ENCODE results near the gene APBB3. TPM values are rescaled to one million over a fixed set of nuclear protein-coding genes. Genes with fewer than 3 reads are reported as not detected.

Gene APBB3
- total RNA-seq, 1 experiment from 2014 or later = 5.0 TPM

DNA sequence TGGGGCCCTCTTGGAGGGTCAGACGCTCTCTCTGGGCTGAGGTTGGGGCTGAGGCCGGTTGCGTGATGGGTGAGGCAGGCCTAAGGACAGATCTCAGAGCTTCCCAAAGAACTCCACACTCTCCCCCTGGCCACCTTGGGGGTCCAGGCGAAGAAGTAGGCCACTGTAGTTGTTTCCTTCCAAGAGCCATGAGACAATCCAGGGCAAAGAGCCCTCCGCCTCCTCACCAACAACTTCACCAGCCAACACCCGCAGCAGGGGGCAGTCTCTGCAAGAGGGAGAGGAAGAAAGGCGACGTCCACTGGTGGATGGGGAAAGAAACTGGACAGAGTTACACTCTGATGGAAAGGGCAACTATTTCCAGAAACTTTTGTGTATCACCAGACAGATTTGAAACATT is 10.9 kb upstream of the APBB3 start:
- peak; percentile 49 for DNase-seq (ENCODE audit: low read depth)

DNA sequence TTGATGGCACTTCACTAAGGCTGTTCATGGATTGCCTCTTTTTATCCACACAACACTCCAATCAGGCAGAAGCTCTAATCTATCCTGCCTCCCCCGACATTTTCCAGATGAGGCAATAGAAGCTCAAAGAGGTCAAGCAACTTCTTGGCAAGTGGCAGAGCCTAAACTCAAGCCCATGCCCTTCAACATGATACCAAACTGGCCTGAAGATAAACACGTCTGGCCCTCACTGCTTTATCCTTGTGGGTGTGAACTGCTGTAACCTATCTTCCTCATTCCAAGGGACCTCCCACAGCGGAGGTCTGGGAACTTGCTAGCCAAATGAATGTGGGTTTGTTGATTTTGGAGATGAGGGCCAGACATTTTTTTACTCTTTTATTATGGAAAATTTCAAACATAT is 9.8 kb upstream of the APBB3 start:
- no peak for DNase-seq (ENCODE audit: low read depth)

DNA sequence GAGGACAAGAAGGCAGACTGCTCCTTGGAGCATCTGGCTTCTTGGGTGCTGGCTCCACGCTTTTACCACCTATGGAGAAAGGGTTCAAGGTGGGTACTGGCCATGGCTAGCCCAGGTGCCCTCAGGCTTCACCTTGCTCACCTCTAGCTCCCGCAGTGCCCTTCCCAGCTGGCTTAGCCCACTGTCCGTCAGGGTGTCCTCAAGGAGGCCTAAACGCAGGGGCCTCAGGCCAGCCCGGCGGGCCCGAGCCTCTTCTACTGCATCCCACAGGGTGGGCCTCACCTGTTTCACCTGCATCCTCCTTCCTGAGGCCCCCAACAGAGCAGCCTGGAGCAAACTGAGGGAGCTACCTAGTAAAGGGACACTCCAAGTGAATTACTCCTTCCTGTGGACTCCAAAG is 9.3 kb upstream of the APBB3 start:
- no peak for DNase-seq (ENCODE audit: low read depth)

DNA sequence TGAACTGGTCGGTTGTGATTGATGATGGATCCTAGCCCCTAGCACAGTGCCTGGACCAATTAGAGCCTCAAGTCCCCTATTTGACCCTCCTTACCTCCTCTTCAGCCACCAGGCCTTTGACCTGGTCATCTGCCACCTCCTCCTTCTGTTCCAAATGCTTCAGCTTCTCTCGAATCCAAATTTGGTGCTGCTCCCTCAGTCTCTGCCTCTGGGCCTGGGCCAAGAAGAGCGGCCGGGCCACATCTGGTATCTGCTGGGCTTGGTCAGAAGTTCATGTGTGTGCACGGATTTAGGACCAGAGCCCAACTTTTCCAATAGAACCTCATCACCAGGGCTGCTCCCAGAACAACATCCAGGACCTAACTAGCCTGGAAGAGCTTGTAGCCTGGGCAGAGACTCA is 6.7 kb upstream of the APBB3 start:
- DNase-seq (ENCODE audit: low read depth) = no peak

DNA sequence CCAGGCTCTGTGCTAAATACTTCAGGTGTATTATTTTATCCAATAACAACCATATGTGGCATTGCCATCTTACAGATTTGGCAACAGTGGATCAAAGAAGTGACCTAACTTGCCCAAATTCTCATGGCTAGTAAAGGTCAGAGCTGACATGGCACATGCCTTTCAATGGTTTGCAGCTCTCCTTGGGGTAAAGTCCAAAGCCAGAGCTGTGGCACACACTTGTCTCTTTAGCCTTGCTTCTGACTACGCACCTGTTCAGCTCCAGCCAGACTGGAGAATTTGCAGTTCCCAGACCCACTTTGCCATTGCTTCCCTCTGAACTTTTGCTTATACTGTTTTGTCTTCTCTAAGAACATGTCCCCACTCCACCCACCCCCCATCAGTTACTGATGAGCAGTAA is 6.1 kb upstream of the APBB3 start:
- no peak for DNase-seq (ENCODE audit: low read depth)

DNA sequence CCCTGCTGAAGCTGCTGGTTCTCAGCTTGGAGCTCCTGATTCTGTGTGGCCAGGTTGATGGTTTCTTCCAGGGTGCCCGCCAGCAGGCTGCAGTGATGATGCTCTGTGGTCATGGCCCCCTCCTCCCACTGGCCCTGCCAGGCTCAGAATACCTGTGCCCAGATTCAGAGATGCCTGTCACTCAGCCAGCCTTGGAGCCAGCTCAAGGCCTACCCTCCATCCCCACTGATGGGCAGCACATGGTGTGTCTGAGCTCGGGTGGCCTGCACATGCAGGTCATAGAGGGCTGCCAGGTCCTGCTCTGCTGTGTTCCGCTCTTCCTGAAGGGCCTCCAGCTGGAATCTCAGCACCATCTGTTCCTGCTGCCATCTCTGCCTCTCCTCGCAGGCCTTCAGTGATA is 5.7 kb upstream of the APBB3 start:
- DNase-seq (ENCODE audit: low read depth) = no peak

DNA sequence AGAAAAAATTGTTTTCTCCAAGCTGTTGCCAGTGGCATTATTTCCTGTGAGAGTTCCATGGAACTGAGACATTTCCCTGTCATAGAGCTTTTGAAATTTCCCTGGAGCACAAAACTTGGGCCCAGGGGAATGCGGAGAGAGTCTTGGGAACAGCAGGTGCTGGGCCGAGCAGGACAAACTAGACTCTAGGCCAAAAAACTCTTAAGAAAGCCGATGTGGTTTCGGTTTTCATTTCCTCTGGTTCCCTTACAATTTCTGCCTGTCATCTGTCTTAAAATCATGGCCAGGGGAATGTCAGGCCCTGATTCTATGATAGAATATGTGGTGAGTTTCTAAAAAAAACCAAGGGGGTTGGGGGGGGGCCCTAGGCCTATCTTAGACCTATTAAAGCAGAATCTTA is 4.8 kb upstream of the APBB3 start:
- DNase-seq (ENCODE audit: low read depth) = no peak

DNA sequence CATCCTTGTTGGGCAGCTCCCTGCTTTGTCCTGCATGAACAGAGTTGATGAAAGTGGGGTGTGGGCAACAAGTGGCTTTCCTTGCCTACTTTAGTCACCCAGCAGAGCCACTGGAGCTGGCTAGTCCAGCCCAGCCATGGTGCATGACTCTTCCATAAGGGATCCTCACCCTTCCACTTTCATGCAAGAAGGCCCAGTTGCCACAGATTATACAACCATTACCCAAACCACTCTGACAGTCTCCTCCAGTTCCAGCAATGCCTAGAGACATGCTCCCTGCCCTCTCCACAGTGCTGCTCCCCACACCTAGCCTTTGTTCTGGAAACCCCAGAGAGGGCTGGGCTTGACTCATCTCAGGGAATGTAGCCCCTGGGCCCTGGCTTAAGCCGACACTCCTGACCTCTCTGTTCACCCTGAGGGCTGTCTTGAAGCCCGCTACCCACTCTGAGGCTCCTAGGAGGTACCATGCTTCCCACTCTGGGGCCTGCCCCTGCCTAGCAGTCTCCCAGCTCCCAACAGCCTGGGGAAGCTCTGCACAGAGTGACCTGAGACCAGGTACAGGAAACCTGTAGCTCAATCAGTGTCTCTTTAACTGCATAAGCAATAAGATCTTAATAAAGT is 4.2 kb upstream of the APBB3 start:
- DNase-seq (ENCODE audit: low read depth) = no peak

DNA sequence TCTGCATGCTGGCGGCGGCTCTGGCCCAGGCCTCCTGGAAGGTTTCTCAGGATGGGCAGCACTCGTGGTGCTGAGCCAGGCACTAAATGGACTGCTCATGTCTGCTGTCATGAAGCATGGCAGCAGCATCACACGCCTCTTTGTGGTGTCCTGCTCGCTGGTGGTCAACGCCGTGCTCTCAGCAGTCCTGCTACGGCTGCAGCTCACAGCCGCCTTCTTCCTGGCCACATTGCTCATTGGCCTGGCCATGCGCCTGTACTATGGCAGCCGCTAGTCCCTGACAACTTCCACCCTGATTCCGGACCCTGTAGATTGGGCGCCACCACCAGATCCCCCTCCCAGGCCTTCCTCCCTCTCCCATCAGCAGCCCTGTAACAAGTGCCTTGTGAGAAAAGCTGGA is 3.5 kb upstream of the APBB3 start:
- no peak for DNase-seq (ENCODE audit: low read depth)

DNA sequence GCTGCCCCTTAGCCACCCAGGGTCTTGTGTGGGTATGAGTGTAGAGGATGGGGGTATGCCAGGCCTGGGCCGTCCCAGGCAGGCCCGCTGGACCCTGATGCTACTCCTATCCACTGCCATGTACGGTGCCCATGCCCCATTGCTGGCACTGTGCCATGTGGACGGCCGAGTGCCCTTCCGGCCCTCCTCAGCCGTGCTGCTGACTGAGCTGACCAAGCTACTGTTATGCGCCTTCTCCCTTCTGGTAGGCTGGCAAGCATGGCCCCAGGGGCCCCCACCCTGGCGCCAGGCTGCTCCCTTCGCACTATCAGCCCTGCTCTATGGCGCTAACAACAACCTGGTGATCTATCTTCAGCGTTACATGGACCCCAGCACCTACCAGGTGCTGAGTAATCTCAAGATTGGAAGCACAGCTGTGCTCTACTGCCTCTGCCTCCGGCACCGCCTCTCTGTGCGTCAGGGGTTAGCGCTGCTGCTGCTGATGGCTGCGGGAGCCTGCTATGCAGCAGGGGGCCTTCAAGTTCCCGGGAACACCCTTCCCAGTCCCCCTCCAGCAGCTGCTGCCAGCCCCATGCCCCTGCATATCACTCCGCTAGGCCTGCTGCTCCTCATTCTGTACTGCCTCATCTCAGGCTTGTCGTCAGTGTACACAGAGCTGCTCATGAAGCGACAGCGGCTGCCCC is 2.9 kb upstream of the APBB3 start:
- DNase-seq (ENCODE audit: low read depth) = no peak

DNA sequence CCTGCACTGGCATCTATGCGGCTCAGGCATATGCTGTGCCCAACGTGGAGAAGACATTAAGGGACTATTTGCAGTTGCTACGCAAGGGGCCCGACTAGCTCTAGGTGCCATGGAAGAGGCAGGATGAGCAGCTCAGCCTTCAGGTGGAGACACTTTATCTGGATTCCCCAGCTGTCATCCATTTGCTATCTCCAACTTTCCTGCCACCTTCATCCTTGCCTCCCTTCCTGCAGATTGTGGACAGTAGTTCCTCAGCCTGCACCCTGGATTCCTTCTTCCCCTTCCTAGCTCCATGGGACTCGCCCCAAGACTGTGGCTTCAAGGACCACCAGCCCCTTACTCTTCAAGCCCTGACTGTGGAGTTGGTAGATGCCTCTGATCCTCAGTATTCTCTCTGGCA is 2.3 kb upstream of the APBB3 start:
- no peak for DNase-seq (ENCODE audit: low read depth)

DNA sequence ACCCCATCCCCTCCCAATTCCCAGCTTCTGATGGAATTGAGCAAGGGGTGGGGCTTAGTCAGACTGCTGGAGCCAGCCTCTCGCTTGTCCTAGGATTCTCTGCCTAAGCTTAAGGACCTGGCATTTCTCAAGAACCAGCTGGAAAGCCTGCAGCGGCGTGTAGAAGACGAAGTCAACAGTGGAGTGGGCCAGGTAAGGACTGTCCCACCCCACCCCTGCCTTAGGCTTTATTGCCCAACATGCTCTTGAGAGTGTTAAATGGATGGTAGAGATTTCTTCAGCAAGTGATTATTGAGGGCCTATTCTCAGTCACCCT is 1.3 kb upstream of the APBB3 start:
- no peak for DNase-seq (ENCODE audit: low read depth)

DNA sequence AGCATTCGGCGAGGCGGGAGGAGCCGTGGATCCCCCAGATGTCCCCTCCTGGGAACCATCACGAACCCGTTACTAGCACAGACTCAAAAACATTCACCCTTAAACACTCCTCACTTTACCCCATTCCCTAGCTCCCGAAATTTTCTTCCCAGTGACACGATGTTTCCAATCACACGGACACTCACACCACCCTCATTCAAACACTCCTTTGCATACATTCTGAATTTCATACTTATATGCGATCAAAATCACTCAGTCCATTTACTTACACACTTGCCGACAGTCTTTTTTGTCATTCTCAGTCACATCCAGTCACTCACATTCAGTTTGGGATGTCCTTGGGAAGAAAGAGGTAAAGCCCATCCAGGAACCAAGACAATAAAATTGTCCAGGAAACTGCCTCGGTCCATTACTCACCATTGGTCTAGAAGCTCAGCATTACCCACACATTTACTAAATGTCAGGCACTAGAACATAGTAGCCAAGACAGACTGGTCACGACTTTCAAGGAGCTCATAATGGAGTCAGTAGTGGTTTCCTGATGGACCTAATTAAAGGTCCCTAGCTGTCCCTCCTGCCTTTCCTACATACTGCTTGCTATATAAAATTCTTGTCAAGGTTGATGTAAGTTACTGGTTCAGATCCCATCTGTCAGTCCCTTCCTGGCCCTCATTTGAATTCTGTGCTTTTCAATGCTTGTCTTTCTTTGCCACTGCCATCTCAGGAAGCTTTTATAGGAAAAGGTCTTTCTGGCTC is 804 bp upstream of the APBB3 start:
- DNase-seq (ENCODE audit: low read depth) = no peak

DNA sequence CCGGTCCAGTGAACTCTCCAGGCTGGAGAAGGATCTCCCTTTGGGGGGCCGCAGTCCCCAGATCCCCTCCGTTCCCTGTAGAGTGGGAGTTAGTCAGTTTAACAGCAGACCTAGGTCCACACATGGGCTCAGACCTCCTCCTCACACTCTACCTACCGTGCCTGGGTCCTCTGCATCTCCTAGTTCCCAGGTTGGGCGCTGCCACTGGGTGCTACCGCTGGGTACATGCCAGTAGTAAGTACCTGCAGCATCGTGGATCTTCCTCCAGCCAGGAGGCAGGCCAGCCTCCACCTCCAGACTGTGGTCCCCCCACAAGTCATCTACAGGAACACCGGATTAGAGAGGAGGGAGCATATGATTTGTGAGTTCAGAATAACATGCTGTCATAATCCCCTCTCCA is 802 bp downstream of the APBB3 start:
- DNase-seq (ENCODE audit: low read depth) = no peak

DNA sequence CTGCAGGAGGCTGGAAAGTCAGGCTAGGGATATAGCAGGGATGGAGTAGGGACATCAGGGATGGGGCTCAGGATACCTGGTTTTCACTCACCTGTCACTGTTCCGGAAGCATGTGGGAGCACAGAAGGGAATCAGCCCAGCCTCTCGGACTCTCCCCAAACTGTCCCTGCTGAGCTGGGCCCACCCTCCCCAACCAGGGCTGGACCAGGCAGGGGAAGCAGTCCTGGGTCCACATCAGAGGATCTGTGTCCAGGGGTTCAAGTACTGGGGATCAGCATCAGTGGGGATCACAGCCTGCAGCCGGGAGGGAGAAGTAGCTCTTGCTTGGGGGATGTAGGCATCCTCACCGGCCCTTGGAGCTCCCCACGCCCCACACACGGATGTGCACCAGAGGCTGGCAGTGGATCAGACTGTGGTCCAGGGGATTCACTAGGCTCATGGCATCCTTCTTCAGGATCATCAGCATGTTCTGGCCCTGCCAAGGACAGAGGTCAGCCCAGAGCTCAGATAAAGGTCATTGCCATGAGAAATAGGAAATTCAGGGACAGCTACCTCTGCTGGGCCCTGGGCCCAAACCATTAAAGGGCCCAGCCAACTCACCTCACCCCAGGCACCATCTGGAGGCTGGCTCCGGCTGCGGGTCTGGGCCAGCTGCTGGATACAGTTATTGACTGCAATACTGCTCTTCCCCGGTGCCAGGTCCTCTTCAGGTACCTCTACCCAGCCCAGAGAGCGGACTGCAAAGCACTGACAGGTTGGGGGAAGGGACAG is 2.5 kb downstream of the APBB3 start:
- no peak for DNase-seq (ENCODE audit: low read depth)

DNA sequence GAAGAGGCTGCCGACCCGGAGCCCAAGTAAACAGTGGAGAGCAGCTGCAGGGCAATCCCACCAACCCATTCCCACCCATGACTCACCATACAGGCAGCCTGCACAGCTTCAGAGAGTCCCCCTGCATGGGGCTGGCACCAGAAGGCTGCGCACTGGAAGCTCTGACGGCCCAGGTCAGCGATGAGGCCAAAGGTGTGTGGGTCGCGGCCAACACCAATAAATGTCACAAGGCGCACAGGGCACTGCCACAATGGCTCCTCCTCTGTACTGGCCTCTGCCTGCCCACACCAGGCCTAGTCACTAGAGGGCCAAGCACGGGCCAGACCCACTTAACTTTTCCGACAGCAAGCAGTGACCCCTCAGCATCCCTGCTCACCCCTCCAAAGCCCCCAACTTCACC is 4.2 kb downstream of the APBB3 start:
- DNase-seq (ENCODE audit: low read depth) = no peak

DNA sequence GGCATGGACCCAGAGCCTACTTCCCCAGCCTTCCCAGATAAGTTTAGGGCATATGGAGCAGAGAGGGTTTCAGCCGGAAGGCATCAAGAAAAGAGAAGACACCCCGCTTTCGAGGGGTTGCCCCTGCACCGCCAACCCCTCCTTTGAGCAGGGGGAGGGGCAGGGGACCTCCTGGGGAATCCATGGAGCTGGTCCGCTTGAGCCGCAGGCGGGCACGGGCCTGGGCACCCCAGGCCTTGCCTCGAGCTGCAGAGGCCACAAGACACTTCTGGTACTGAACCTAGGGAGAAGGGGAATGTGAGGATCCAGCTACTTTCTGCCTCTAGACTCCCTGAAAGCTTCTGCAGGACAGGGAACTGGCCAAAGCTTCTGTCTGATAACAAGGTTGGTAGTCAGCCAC is 5.9 kb downstream of the APBB3 start:
- DNase-seq (ENCODE audit: low read depth) = no peak

DNA sequence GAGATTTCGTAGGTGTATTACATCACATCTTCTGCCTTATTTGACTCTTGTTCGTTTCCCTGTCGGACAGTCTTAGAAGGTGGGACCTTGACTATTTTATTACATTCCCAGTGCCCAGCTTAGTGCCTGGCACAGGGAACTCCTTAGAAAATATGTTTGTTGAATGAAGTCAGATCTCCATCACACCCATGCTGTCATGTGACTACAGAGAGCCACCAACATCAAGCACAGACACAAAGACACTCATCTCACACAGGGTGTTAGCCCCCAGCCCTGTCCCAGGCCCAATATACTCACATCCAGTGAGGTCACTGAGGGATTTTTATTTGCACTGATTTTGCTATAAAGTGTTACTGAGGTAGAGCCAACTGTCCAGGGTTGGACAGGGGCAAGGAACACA is 6.4 kb downstream of the APBB3 start:
- no peak for DNase-seq (ENCODE audit: low read depth)

DNA sequence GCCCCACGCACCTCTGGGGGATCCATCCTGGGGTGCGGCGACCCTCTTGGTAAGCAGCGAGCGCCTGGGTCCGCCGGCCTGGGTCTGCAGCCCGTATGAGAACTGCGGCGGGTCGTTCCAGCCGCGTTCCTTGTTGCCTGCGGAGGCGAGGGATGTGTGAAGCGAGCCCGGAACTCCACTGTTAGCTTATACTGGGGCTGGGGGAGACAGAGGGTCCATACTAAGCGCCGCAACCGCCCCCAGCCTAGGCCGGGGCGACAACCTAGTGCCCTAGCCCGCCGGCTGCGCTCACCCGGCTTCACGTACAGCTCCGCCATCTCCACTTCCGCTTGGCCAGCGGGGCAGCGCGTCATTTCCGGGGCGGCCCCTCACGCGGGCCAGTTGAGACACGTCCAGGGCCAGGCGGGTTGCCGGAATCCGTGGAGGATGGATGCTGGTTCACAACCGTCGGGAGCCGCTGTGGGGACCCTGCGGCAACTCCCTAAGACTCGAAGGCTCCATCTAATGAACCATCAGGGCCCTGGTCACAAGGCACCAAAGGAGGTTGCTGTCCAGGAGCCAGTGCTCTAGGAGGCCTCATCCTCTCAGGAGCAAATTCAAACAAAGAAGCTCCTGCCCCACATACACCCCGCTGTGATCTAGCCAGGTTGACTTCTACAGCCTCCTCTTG is 7.1 kb downstream of the APBB3 start, which contains the start of gene SRA1:
TSS of gene SRA1 (minus strand) at position 338 of the 670 bp plus-strand sequence. CDS start at position 317, 21 bp downstream.
- DNase-seq (ENCODE audit: low read depth) = peak; percentile 85

DNA sequence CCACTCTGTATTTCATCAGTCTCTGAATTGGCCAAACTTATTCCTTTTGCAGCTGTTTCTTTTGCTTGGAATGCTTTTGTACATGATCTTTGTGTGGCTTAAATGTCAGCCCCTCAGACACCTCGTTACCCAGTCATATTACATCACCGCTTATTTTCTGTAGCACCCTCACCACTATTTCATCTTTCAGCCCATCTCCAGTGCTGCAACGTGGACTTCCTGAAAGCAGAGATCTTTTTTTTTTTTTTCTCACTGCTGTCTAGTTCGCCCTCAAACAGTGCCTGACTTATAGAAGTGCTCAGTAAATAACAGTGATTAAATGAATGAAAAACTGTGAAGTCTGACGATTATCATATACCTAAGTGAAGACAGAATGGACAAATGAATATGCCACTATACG is 8.0 kb downstream of the APBB3 start:
- no peak for DNase-seq (ENCODE audit: low read depth)

DNA sequence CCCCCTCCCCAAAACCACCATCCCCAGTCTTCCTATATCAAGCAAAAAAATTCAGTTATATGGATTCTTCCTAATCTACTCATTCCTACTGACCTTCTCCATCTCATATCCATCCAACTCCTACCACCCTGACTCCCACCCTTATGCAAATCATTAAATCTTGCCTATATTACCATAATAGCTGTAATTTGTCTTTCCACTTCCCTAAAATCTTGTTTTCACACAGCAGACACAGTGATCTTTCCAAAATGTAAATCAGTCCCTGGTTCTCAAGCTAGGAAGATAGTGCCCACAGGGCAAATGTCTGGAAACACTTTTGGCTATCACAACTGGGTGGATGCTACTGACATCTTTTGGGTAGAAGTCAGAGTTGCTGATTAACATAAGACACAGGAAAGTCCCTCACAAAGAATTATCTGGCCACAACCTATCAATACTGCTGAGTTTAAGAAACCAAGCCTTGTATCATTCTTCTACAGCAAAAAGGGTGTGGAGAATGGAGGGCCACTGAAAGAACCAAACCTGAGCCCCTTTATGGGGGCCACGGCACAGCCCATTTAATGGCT is 8.6 kb downstream of the APBB3 start:
- no peak for DNase-seq (ENCODE audit: low read depth)

DNA sequence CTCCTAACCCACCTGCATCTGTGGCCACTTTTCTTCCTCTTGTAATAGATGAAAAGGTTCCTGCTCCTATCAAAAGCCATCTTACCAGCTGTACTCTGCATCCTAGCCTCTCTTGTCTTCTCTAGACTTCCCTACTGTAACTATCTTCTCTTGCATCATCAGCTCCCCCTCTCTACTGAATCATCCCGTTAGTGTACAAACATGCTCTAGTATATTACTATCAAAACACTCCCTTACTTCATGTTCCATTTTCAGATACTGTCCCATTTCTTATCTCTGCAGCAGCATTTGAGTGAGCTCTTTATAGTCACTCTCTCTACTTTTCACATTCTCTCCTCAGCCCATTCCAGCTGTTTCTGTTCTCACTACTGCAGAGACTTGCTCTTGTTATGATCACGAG is 9.9 kb downstream of the APBB3 start:
- no peak for DNase-seq (ENCODE audit: low read depth)

Data from RPMI7951 (cell line).